Activated T-helper 17 cell treated with anti-CD3 and anti-CD28 coated beads, Interleukin-2, amount 50 U/mL, for 72 hours (primary cell): ENCODE data around the gene FBXL20. TPM values are rescaled to one million over a fixed set of nuclear protein-coding genes. Genes with fewer than 3 reads are reported as not detected.
"Not testable (repeated sequence)": the region's sequence is repeated elsewhere in the genome, so short reads cannot be mapped to it uniquely, and the experiment has no call there.

Source experiments
- ATAC-seq: fragments of 150-1000 bp; cut with Tn5 transposase; replicated peaks from 2 replicates; pipeline ENCODE4 v1.10.0; 2021; ENCODE audit warnings: mild to moderate bottlenecking, moderate library complexity
- H3K27ac Mint-ChIP-seq: one replicate; pipeline ENCODE4 v1.8.0; 2022; ENCODE audit warnings: mixed read lengths
- H3K27me3 Mint-ChIP-seq: one replicate; pipeline ENCODE4 v1.8.0; 2022; ENCODE audit warnings: mixed read lengths
- H3K36me3 Mint-ChIP-seq: one replicate; pipeline ENCODE4 v1.8.0; 2022; ENCODE audit warnings: low read depth, mild to moderate bottlenecking, mixed read lengths
- H3K4me1 Mint-ChIP-seq: one replicate; pipeline ENCODE4 v1.8.0; 2022; ENCODE audit warnings: mixed read lengths
- H3K4me3 Mint-ChIP-seq: one replicate; pipeline ENCODE4 v1.8.0; 2022; ENCODE audit warnings: mild to moderate bottlenecking, mixed read lengths
- H3K9me3 Mint-ChIP-seq: one replicate; pipeline ENCODE4 v1.8.0; 2022; ENCODE audit warnings: mixed read lengths
- total RNA-seq, 2 donors: library from RNA; stranded (reverse); gene quantifications; one replicate each; pipeline ENCODE4 v1.2.3, GENCODE V29; 2022

Gene FBXL20
- total RNA-seq, 2 donors from 2014 or later = 20.2 to 20.7 TPM

GRCh38 chr17:39278246-39278645 is 123.2 kb downstream of the FBXL20 start:
- ATAC-seq, H3K27me3 Mint-ChIP-seq, H3K9me3 Mint-ChIP-seq, H3K27ac Mint-ChIP-seq, H3K4me3 Mint-ChIP-seq, H3K4me1 Mint-ChIP-seq: not testable (repeated sequence)
- peaks cover 50% of the 10 kb centered on the region for H3K36me3 Mint-ChIP-seq

- H3K27ac Mint-ChIP-seq = no peak overlapping the region
- no peak overlapping the region for H3K4me3 Mint-ChIP-seq
- peaks cover 52% of the 10 kb centered on the region for H3K36me3 Mint-ChIP-seq
Measured at GRCh38 chr17:39277110-39277509, 124.3 kb downstream of the FBXL20 start.

GRCh38 chr17:39276113-39276512 is 125.3 kb downstream of the FBXL20 start:
- H3K4me1 Mint-ChIP-seq = no peaks in the 10 kb centered on the region
- H3K4me3 Mint-ChIP-seq = no peak overlapping the region
- ATAC-seq = no peak
- H3K9me3 Mint-ChIP-seq = no peaks in the 10 kb centered on the region
- H3K36me3 Mint-ChIP-seq = peaks cover 55% of the 10 kb centered on the region
- no peak overlapping the region for H3K27ac Mint-ChIP-seq
- no peaks in the 10 kb centered on the region for H3K27me3 Mint-ChIP-seq

More at GRCh38 chr17:39277110-39277509, 124.3 kb downstream of the FBXL20 start:
- Mint-ChIP-seq H3K4me1 (no peaks in the 10 kb centered on the region), H3K27me3 (no peaks in the 10 kb centered on the region), H3K9me3 (no peaks in the 10 kb centered on the region)
- ATAC-seq = no peak

GRCh38 chr17:39271546-39271945 is 129.9 kb downstream of the FBXL20 start:
- Mint-ChIP-seq H3K36me3 (peaks cover 69% of the 10 kb centered on the region), H3K4me3 (no peak overlapping the region), H3K27ac (no peak overlapping the region), H3K9me3 (no peaks in the 10 kb centered on the region), H3K27me3 (no peaks in the 10 kb centered on the region), H3K4me1 (no peaks in the 10 kb centered on the region)
- no peak for ATAC-seq

- no peaks in the 10 kb centered on the region for H3K9me3 Mint-ChIP-seq
- peaks cover 73% of the 10 kb centered on the region for H3K36me3 Mint-ChIP-seq
- H3K27ac Mint-ChIP-seq = no peak overlapping the region
- H3K27me3 Mint-ChIP-seq = no peaks in the 10 kb centered on the region
- ATAC-seq = no peak
- H3K4me1 Mint-ChIP-seq = no peaks in the 10 kb centered on the region
- no peak overlapping the region for H3K4me3 Mint-ChIP-seq
Measured at GRCh38 chr17:39270923-39271322, 130.5 kb downstream of the FBXL20 start.

- H3K27me3 Mint-ChIP-seq = no peaks in the 10 kb centered on the region
- no peak overlapping the region for H3K4me3 Mint-ChIP-seq
- ATAC-seq = no peak
Measured at GRCh38 chr17:39264119-39264518, 137.3 kb downstream of the FBXL20 start.

GRCh38 chr17:39261286-39261685 is 140.1 kb downstream of the FBXL20 start:
- no peaks in the 10 kb centered on the region for H3K4me1 Mint-ChIP-seq
- peaks cover 80% of the 10 kb centered on the region for H3K36me3 Mint-ChIP-seq
- no peaks in the 10 kb centered on the region for H3K27me3 Mint-ChIP-seq
- H3K27ac Mint-ChIP-seq = no peak overlapping the region
- no peaks in the 10 kb centered on the region for H3K9me3 Mint-ChIP-seq
- ATAC-seq = no peak
- H3K4me3 Mint-ChIP-seq = no peak overlapping the region

More at GRCh38 chr17:39264119-39264518, 137.3 kb downstream of the FBXL20 start:
- Mint-ChIP-seq H3K27ac (no peak overlapping the region), H3K36me3 (peaks cover 80% of the 10 kb centered on the region), H3K4me1 (no peaks in the 10 kb centered on the region), H3K9me3 (no peaks in the 10 kb centered on the region)

GRCh38 chr17:39252788-39253460 is 148.5 kb downstream of the FBXL20 start:
- no peaks in the 10 kb centered on the region for H3K27me3 Mint-ChIP-seq
- no peak overlapping the region for H3K27ac Mint-ChIP-seq
- peaks cover 47% of the 10 kb centered on the region for H3K36me3 Mint-ChIP-seq
- no peak overlapping the region for H3K4me3 Mint-ChIP-seq
- no peaks in the 10 kb centered on the region for H3K9me3 Mint-ChIP-seq
- ATAC-seq = no peak
- H3K4me1 Mint-ChIP-seq = no peaks in the 10 kb centered on the region

GRCh38 chr17:39251997-39252396 is 149.4 kb downstream of the FBXL20 start:
- Mint-ChIP-seq H3K9me3 (no peaks in the 10 kb centered on the region), H3K27ac (no peak overlapping the region), H3K36me3 (peaks cover 38% of the 10 kb centered on the region), H3K4me3 (no peak overlapping the region), H3K4me1 (no peaks in the 10 kb centered on the region), H3K27me3 (no peaks in the 10 kb centered on the region)
- ATAC-seq = no peak

- not testable (repeated sequence) for H3K4me1 Mint-ChIP-seq, H3K9me3 Mint-ChIP-seq, H3K4me3 Mint-ChIP-seq, H3K27me3 Mint-ChIP-seq, ATAC-seq, H3K27ac Mint-ChIP-seq
- peaks cover 22% of the 10 kb centered on the region for H3K36me3 Mint-ChIP-seq
Measured at GRCh38 chr17:39250076-39250475, 151.3 kb downstream of the FBXL20 start.

- Mint-ChIP-seq H3K4me1 (peaks cover 5% of the 10 kb centered on the region), H3K4me3 (no peak overlapping the region), H3K36me3 (no peaks in the 10 kb centered on the region), H3K27me3 (no peaks in the 10 kb centered on the region), H3K9me3 (no peaks in the 10 kb centered on the region), H3K27ac (no peak overlapping the region)
- ATAC-seq = no peak
Measured at GRCh38 chr17:39246274-39246673, 155.2 kb downstream of the FBXL20 start.

- Mint-ChIP-seq H3K36me3 (no peaks in the 10 kb centered on the region), H3K27ac (no peak overlapping the region), H3K4me3 (no peak overlapping the region), H3K9me3 (no peaks in the 10 kb centered on the region), H3K4me1 (peaks cover 6% of the 10 kb centered on the region), H3K27me3 (no peaks in the 10 kb centered on the region)
- peak; percentile 95 for ATAC-seq
Measured at GRCh38 chr17:39244600-39245570, 156.5 kb downstream of the FBXL20 start.

GRCh38 chr17:39244016-39244599 is 157.3 kb downstream of the FBXL20 start:
- H3K27me3 Mint-ChIP-seq = no peaks in the 10 kb centered on the region
- no peak overlapping the region for H3K4me3 Mint-ChIP-seq
- H3K27ac Mint-ChIP-seq = no peak overlapping the region
- H3K4me1 Mint-ChIP-seq = peaks cover 13% of the 10 kb centered on the region
- ATAC-seq = no peak
- no peaks in the 10 kb centered on the region for H3K9me3 Mint-ChIP-seq
- no peaks in the 10 kb centered on the region for H3K36me3 Mint-ChIP-seq

- Mint-ChIP-seq H3K36me3 (no peaks in the 10 kb centered on the region), H3K9me3 (no peaks in the 10 kb centered on the region), H3K4me3 (no peak overlapping the region), H3K4me1 (peaks cover 20% of the 10 kb centered on the region), H3K27ac (no peak overlapping the region), H3K27me3 (no peaks in the 10 kb centered on the region)
- no peak for ATAC-seq
Measured at GRCh38 chr17:39243155-39243554, 158.3 kb downstream of the FBXL20 start.
